HEK293 (cell line): Measurements from ENCODE around the gene ITGB3.

Source experiments
- CTCF ChIP-seq: fragments of 450-650 bp; formaldehyde crosslinking; IDR thresholded peaks from 2 replicates; pipeline ENCODE4 v1.5.1; 2016; ENCODE audit warnings: missing biosample characterization, missing genetic modification characterization
- SCRT1 ChIP-seq: fragments of 450-650 bp; formaldehyde crosslinking; IDR thresholded peaks from 2 replicates; pipeline ENCODE4 v1.5.1; 2016; ENCODE audit warnings: missing biosample characterization, missing genetic modification characterization, borderline replicate concordance
- SETDB1 ChIP-seq: IDR thresholded peaks from one replicate; pipeline ENCODE4 v1.6.1; 2017; ENCODE audit warnings: mild to moderate bottlenecking, low read length, moderate library complexity, mixed read lengths; ENCODE audit not compliant: insufficient read length
- ZFP41 ChIP-seq: fragments of 450-650 bp; formaldehyde crosslinking; IDR thresholded peaks from 2 replicates; pipeline ENCODE4 v1.5.1; 2016; ENCODE audit warnings: missing biosample characterization, missing genetic modification characterization, borderline replicate concordance
- ZNF132 ChIP-seq: fragments of 450-650 bp; formaldehyde crosslinking; IDR thresholded peaks from 2 replicates; pipeline ENCODE4 v1.5.1; 2017; ENCODE audit warnings: missing biosample characterization, missing genetic modification characterization, borderline replicate concordance
- ZNF148 ChIP-seq: fragments of 450-650 bp; formaldehyde crosslinking; IDR thresholded peaks from 2 replicates; pipeline ENCODE4 v1.5.0; 2017; ENCODE audit warnings: missing biosample characterization, missing genetic modification characterization, borderline replicate concordance
- TF ChIP-seq, protein P1 (sequence below): fragments of 450-650 bp; formaldehyde crosslinking; IDR thresholded peaks from 2 replicates; pipeline ENCODE4 v1.5.1; 2016; ENCODE audit warnings: missing biosample characterization, missing genetic modification characterization
- TF ChIP-seq, protein P2 (sequence below): fragments of 450-650 bp; formaldehyde crosslinking; IDR thresholded peaks from 2 replicates; pipeline ENCODE4 v1.5.1; 2016; ENCODE audit warnings: missing biosample characterization, missing genetic modification characterization, low read depth
- TF ChIP-seq, protein P3 (sequence below): IDR thresholded peaks from 2 replicates; pipeline ENCODE4 v1.6.1; 2011; ENCODE audit warnings: mild to moderate bottlenecking, low read depth, low read length, borderline replicate concordance

DNA sequence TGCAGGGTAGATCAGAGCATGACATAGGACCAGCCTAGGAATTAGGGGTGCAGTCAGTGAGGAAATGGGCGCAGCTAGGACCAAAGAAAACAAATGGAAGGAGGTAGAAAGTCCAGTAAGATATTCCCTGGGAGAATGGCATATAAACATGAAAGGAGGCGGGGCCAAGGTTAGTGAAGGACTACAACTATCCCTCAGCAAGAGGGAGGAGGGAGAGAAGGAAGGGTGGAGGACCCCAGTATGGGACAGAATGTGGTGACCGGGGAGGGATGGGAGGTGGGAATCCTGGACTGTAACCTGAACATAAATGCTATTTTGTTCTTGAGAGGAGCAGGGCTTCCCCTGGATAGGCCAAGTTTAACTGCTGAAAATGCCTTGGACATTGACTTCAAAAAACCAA, 22.8 kb downstream of the ITGB3 start:
- TF ChIP-seq ZNF148 (tag by site-specific recombination) (no peak), SETDB1 (no peak), CTCF (tag by site-specific recombination) (no peak), ZFP41 (tag by site-specific recombination) (no peak), SCRT1 (tag by site-specific recombination) (no peak), ZNF132 (tag by site-specific recombination) (no peak)
- TF ChIP-seq, protein P1, sequence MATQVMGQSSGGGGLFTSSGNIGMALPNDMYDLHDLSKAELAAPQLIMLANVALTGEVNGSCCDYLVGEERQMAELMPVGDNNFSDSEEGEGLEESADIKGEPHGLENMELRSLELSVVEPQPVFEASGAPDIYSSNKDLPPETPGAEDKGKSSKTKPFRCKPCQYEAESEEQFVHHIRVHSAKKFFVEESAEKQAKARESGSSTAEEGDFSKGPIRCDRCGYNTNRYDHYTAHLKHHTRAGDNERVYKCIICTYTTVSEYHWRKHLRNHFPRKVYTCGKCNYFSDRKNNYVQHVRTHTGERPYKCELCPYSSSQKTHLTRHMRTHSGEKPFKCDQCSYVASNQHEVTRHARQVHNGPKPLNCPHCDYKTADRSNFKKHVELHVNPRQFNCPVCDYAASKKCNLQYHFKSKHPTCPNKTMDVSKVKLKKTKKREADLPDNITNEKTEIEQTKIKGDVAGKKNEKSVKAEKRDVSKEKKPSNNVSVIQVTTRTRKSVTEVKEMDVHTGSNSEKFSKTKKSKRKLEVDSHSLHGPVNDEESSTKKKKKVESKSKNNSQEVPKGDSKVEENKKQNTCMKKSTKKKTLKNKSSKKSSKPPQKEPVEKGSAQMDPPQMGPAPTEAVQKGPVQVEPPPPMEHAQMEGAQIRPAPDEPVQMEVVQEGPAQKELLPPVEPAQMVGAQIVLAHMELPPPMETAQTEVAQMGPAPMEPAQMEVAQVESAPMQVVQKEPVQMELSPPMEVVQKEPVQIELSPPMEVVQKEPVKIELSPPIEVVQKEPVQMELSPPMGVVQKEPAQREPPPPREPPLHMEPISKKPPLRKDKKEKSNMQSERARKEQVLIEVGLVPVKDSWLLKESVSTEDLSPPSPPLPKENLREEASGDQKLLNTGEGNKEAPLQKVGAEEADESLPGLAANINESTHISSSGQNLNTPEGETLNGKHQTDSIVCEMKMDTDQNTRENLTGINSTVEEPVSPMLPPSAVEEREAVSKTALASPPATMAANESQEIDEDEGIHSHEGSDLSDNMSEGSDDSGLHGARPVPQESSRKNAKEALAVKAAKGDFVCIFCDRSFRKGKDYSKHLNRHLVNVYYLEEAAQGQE = peak; percentile 42; the same call in 1 of the 2 replicates
- TF ChIP-seq, protein P2, sequence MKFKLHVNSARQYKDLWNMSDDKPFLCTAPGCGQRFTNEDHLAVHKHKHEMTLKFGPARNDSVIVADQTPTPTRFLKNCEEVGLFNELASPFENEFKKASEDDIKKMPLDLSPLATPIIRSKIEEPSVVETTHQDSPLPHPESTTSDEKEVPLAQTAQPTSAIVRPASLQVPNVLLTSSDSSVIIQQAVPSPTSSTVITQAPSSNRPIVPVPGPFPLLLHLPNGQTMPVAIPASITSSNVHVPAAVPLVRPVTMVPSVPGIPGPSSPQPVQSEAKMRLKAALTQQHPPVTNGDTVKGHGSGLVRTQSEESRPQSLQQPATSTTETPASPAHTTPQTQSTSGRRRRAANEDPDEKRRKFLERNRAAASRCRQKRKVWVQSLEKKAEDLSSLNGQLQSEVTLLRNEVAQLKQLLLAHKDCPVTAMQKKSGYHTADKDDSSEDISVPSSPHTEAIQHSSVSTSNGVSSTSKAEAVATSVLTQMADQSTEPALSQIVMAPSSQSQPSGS (tag by site-specific recombination) = no peak
- TF ChIP-seq, protein P3, sequence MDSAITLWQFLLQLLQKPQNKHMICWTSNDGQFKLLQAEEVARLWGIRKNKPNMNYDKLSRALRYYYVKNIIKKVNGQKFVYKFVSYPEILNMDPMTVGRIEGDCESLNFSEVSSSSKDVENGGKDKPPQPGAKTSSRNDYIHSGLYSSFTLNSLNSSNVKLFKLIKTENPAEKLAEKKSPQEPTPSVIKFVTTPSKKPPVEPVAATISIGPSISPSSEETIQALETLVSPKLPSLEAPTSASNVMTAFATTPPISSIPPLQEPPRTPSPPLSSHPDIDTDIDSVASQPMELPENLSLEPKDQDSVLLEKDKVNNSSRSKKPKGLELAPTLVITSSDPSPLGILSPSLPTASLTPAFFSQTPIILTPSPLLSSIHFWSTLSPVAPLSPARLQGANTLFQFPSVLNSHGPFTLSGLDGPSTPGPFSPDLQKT = no peak
